B cell (primary cell): ENCODE results near the gene DSCAML1. TPM values are rescaled to one million over a fixed set of nuclear protein-coding genes. Genes with fewer than 3 reads are reported as not detected.

ENCODE experiments used
- ATAC-seq: fragments of 200-7000 bp; cut with Tn5 transposase; one replicate; pipeline ENCODE4 v1.10.0; 2021; ENCODE audit warnings: low read depth, mild to moderate bottlenecking, moderate number of reproducible peaks, moderate library complexity
- CTCF ChIA-PET: fragments of 350-600 bp; sonication (Branson Sonifier 250); formaldehyde crosslinking; loops from one replicate; lab custom pipeline; 2021; ENCODE audit warnings: antibody characterized with exemption, inconsistent platforms; lab: Charles Lee
- POLR2A ChIA-PET: fragments of 350-600 bp; sonication (Branson Sonifier 250); formaldehyde crosslinking; loops from one replicate; lab custom pipeline; 2021; ENCODE audit warnings: antibody characterized with exemption; lab: Charles Lee
- DNase-seq: peaks from one replicate; pipeline ENCODE4 v3.0.0; 2013
- H2AFZ ChIP-seq: 2 replicates; pipeline ENCODE4 v1.6.1; 2012; ENCODE audit warnings: mild to moderate bottlenecking, low read depth, low read length; ENCODE audit not compliant: insufficient read depth, poor library complexity, severe bottlenecking
- H3K27ac ChIP-seq, 2 donors: 1 replicate in 1 of 2; 2 replicates in 1 of 2; pipeline ENCODE4 v1.5.1; 2012 to 2013; ENCODE audit warnings: low read length in 2 of 2, mild to moderate bottlenecking in 2 of 2, moderate library complexity in 1 of 2
- H3K27me3 ChIP-seq, 4 experiments: fragments of 200-600 bp in 1 of 4; sonication (generic) in 1 of 4; replicated peaks in 1 of 4; 1 replicate in 2 of 4; 2 replicates in 2 of 4; pipeline versions ENCODE4 v1.6.1 to v1.7.0; 2013 to 2016; ENCODE audit warnings: low read length in 3 of 4, mild to moderate bottlenecking in 2 of 4, mixed read lengths in 1 of 4, moderate library complexity in 1 of 4; ENCODE audit not compliant: insufficient read depth in 4 of 4, control insufficient read depth in 3 of 4; ENCODE audit errors: control extremely low read depth in 1 of 4
- H3K36me3 ChIP-seq, 2 experiments: replicated peaks in 1 of 2; 1 replicate in 1 of 2; 2 replicates in 1 of 2; pipeline versions ENCODE4 v1.6.1 to v1.7.1; 2013; ENCODE audit warnings: low read length in 1 of 2; ENCODE audit not compliant: insufficient read depth in 2 of 2, control insufficient read depth in 1 of 2; ENCODE audit errors: control extremely low read depth in 1 of 2, extremely low read depth in 1 of 2
- H3K4me1 ChIP-seq, 2 donors: fragments of 200-600 bp in 1 of 2; sonication (generic) in 1 of 2; 1 replicate in 1 of 2; 2 replicates in 1 of 2; pipeline versions ENCODE4 v1.5.1 to v1.6.1; 2013 to 2017; ENCODE audit warnings: low read length in 2 of 2; ENCODE audit not compliant: control insufficient read depth in 2 of 2, insufficient read depth in 2 of 2
- H3K4me2 ChIP-seq: replicated peaks from 2 replicates; pipeline ENCODE3; 2012; ENCODE audit warnings: mild to moderate bottlenecking, low read depth, low read length; ENCODE audit not compliant: poor library complexity, severe bottlenecking
- H3K4me3 ChIP-seq, 5 experiments: fragments of 200-600 bp in 1 of 5; sonication (generic) in 1 of 5; 1 replicate in 3 of 5; 2 replicates in 2 of 5; pipeline versions ENCODE4 v1.5.1 to v1.7.0; 2011 to 2016; ENCODE audit warnings: low read length in 4 of 5, mild to moderate bottlenecking in 4 of 5, low read depth in 2 of 5, control low read depth in 1 of 5, moderate library complexity in 1 of 5; ENCODE audit not compliant: insufficient read depth in 1 of 5; ENCODE audit errors: control extremely low read depth in 1 of 5, extremely low read depth in 1 of 5
- H3K79me2 ChIP-seq: fragments of 200-600 bp; sonication (generic); one replicate; pipeline ENCODE4 v1.6.0; 2016; ENCODE audit warnings: low read length; ENCODE audit not compliant: control insufficient read depth, insufficient read depth
- H3K9ac ChIP-seq: fragments of 200-600 bp; sonication (generic); 2 replicates; pipeline ENCODE4 v1.6.1; 2017; ENCODE audit warnings: mild to moderate bottlenecking, low read length, moderate library complexity
- H3K9me3 ChIP-seq, 3 donors: one replicate each; pipeline versions ENCODE4 v1.6.1 to v1.7.1; 2013; ENCODE audit warnings: low read length in 2 of 3; ENCODE audit not compliant: control insufficient read depth in 2 of 3, insufficient read depth in 1 of 3; ENCODE audit errors: control extremely low read depth in 1 of 3
- H4K20me1 ChIP-seq: 2 replicates; pipeline ENCODE4 v1.6.0; 2012; ENCODE audit warnings: mild to moderate bottlenecking, low read length; ENCODE audit not compliant: insufficient read depth, control insufficient read depth, poor library complexity, severe bottlenecking
- H3K27ac Mint-ChIP-seq: one replicate; pipeline ENCODE4 v1.8.0; 2021; ENCODE audit warnings: mixed read lengths
- H3K27me3 Mint-ChIP-seq: one replicate; pipeline ENCODE4 v1.8.0; 2021; ENCODE audit warnings: mixed read lengths
- H3K4me1 Mint-ChIP-seq: one replicate; pipeline ENCODE4 v1.8.0; 2021; ENCODE audit warnings: mixed read lengths
- H3K4me3 Mint-ChIP-seq: one replicate; pipeline ENCODE4 v1.8.0; 2021; ENCODE audit warnings: mixed read lengths
- H3K9me3 Mint-ChIP-seq: one replicate; pipeline ENCODE4 v1.8.0; 2022; ENCODE audit warnings: mixed read lengths; ENCODE audit not compliant: insufficient read depth
- CTCF ChIP-seq: fragments of 200-600 bp; IDR thresholded peaks from one replicate; pipeline ENCODE4 v1.8.0; 2022; ENCODE audit warnings: antibody characterized with exemption, mild to moderate bottlenecking
- EZH2 ChIP-seq: IDR thresholded peaks from 2 replicates; pipeline ENCODE4 v1.6.1; 2012; ENCODE audit warnings: borderline replicate concordance, low read depth, mild to moderate bottlenecking, moderate library complexity, low read length; ENCODE audit not compliant: insufficient read depth, poor library complexity, severe bottlenecking
- WGBS: methylation state at CpG from one replicate; pipeline ENCODE4 v1.1.5; 2013; ENCODE audit warnings: missing lambda C conversion rate; ENCODE audit not compliant: insufficient coverage; 5-methylcytosine and 5-hydroxymethylcytosine counted together
- intact Hi-C: fragments of 100-400 bp; cut with micrococcal nuclease; formaldehyde crosslinking; loops from one replicate; pipeline ENCODE4 v1.10.0; 2022
- polyA minus RNA-seq: library from RNA; depleted of rRNA, polyadenylated mRNA; stranded (reverse); fragments of >200 nt; gene quantifications from 2 replicates; pipeline ENCODE4 v1.2.3, GENCODE V29; 2012
- polyA plus RNA-seq: library from polyadenylated mRNA; depleted of rRNA; stranded (reverse); fragments of >200 nt; gene quantifications from 2 replicates; pipeline ENCODE4 v1.2.3, GENCODE V29; 2012
- total RNA-seq, 2 donors: library from RNA; stranded (reverse); fragments of 120-200 nt in 1 of 2; gene quantifications; 1 replicate in 1 of 2; 2 replicates in 1 of 2; pipeline versions ENCODE4 v1.2.3 to v1.2.4, GENCODE V29; 2013 to 2022

DSCAML1 gene, protein sequence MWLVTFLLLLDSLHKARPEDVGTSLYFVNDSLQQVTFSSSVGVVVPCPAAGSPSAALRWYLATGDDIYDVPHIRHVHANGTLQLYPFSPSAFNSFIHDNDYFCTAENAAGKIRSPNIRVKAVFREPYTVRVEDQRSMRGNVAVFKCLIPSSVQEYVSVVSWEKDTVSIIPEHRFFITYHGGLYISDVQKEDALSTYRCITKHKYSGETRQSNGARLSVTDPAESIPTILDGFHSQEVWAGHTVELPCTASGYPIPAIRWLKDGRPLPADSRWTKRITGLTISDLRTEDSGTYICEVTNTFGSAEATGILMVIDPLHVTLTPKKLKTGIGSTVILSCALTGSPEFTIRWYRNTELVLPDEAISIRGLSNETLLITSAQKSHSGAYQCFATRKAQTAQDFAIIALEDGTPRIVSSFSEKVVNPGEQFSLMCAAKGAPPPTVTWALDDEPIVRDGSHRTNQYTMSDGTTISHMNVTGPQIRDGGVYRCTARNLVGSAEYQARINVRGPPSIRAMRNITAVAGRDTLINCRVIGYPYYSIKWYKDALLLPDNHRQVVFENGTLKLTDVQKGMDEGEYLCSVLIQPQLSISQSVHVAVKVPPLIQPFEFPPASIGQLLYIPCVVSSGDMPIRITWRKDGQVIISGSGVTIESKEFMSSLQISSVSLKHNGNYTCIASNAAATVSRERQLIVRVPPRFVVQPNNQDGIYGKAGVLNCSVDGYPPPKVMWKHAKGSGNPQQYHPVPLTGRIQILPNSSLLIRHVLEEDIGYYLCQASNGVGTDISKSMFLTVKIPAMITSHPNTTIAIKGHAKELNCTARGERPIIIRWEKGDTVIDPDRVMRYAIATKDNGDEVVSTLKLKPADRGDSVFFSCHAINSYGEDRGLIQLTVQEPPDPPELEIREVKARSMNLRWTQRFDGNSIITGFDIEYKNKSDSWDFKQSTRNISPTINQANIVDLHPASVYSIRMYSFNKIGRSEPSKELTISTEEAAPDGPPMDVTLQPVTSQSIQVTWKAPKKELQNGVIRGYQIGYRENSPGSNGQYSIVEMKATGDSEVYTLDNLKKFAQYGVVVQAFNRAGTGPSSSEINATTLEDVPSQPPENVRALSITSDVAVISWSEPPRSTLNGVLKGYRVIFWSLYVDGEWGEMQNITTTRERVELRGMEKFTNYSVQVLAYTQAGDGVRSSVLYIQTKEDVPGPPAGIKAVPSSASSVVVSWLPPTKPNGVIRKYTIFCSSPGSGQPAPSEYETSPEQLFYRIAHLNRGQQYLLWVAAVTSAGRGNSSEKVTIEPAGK (N-terminal part only)
- 1.2 and 1.3 TPM in 2 replicates for total RNA-seq
- 0.02 TPM for total RNA-seq (2013)
- polyA plus RNA-seq: 2.5 and 6.2 TPM in 2 replicates
- 2.0 and 2.9 TPM in 2 replicates for polyA minus RNA-seq

- peaks cover 21 to 30% of the 10 kb centered on the region in 2 donors for H3K4me1 ChIP-seq
- 8% methylated on average over 66 of the region's 66 CpGs for whole genome bisulfite sequencing
- H3K4me3 ChIP-seq: peak within 1 kb of the TSS in 2 of 5 experiments; percentile 32 to 39
- peak within 1 kb of the TSS; percentile 79 for H3K4me2 ChIP-seq
- H4K20me1 ChIP-seq: peaks cover 9% of the 10 kb centered on the region
- Mint-ChIP-seq H3K4me3 (peak within 1 kb of the TSS; percentile 54), H3K4me1 (peaks cover 20% of the 10 kb centered on the region), H3K9me3 (no peaks in the 10 kb centered on the region), H3K27ac (no peak within 1 kb of the TSS), H3K27me3 (peaks cover 55% of the 10 kb centered on the region)
- no peaks in the 10 kb centered on the region for H3K79me2 ChIP-seq
- POLR2A ChIA-PET: no interaction called here
- peaks cover 0 to 12% (median 0%) of the 10 kb centered on the region in 3 donors for H3K9me3 ChIP-seq
- peak; percentile 46 for DNase-seq
- CTCF ChIA-PET: interaction anchor here (1.0 to 1.6 kb wide), 2 partner anchors 10 to 150 kb away, joined by 3 to 7 read pairs; no protein-coding TSS in a partner anchor
- peak within 1 kb of the TSS; percentile 37 for H3K9ac ChIP-seq
- no peak for TF ChIP-seq CTCF
- TF ChIP-seq EZH2: peak; percentile 91
- H3K27ac ChIP-seq: no peak within 1 kb of the TSS
- ATAC-seq: peak; percentile 45
- H3K27me3 ChIP-seq: peaks cover 0 to 47% (median 34%) of the 10 kb centered on the region in 4 experiments
- H3K36me3 ChIP-seq: no peaks in the 10 kb centered on the region
- intact Hi-C loops: no loop called here
- peak within 1 kb of the TSS; percentile 28 for H2AFZ ChIP-seq
These were observed at the start of gene DSCAML1 for GRCh38 chr11:117796872-117797529. Gene DSCAML1, minus strand, starts transcription at chr11:117797216. Its CDS starts 137 bp downstream, at chr11:117797079.
